Retinal pigment epithelial cell (primary cell): ENCODE results near the gene GLDN.

Experiments
- DNase-seq: peaks from one replicate; pipeline ENCODE4 v3.0.0-alpha.2; 2010; ENCODE audit warnings: low read depth
- H3K4me3 ChIP-seq: 2 replicates; pipeline ENCODE4 v1.5.1; 2011; ENCODE audit warnings: mild to moderate bottlenecking, low read length, control low read depth, moderate library complexity
- TF ChIP-seq, protein P1 (sequence below): conservative IDR thresholded peaks from 2 replicates; pipeline ENCODE4 v1.5.1; 2011; ENCODE audit warnings: low read depth, low read length, control low read depth, inconsistent platforms

GLDN gene

DNA sequence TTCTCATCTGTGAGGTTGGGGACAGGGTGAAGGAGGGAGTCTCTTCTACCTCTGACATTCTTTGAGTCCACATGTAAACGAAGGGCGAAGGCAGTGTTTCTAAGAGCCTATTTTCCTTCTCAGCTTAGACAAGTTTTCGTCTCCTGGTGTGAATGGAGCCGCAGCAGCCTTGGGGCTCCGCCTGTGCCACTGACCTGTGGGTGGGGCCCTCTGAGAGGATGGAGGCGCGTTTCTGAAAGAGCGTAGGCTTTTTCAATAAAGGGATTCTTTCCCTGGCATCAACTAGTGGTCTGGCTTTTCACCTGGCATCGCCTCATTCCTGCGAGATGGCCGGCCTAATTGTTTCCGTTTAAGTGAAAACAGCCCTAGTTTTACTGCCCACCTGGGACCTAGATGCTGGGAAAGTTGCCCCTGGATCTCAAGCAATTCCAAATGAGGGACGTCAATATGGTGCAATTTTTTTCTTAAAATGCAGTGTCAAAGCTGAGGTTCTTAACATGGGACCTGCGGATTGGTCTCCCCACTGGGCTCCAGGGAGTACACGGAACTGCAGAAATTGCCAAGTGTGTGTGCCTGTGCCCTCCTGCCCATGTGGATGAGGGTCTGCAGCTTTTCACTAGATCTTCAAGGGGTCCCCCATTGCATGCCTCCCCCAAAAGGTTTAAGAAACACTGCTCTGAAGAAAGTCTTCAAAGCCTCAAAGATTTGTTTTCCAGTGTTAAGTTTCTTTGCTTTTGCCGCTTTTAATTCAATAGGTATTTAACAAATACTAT is 958 bp downstream of the GLDN start:
- H3K4me3 ChIP-seq = peak overlapping the region; percentile 17
- no peak for DNase-seq
- TF ChIP-seq, protein P1, sequence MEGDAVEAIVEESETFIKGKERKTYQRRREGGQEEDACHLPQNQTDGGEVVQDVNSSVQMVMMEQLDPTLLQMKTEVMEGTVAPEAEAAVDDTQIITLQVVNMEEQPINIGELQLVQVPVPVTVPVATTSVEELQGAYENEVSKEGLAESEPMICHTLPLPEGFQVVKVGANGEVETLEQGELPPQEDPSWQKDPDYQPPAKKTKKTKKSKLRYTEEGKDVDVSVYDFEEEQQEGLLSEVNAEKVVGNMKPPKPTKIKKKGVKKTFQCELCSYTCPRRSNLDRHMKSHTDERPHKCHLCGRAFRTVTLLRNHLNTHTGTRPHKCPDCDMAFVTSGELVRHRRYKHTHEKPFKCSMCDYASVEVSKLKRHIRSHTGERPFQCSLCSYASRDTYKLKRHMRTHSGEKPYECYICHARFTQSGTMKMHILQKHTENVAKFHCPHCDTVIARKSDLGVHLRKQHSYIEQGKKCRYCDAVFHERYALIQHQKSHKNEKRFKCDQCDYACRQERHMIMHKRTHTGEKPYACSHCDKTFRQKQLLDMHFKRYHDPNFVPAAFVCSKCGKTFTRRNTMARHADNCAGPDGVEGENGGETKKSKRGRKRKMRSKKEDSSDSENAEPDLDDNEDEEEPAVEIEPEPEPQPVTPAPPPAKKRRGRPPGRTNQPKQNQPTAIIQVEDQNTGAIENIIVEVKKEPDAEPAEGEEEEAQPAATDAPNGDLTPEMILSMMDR = no peak

DNA sequence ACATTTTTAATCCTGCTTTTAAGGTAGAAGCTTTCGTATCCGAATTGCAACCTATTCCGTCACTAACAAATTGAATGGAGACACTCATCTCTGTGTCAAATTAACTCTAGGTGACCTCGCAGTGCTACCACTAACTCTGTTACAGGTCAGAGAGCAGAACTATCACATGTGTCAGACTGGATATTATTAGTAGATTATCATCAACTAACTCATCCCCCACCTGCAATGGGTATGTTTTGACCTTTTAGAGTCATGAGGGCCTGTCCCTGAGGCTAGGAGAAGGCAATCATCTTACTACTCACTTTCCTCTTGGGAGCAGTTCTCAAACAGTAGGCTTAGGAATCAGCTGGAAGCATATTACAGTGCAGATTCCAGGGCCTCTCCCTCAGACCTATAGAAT is 2.0 kb downstream of the GLDN start:
- TF ChIP-seq, protein P1 = no peak
- no peak for DNase-seq
- H3K4me3 ChIP-seq = no peak overlapping the region

DNA sequence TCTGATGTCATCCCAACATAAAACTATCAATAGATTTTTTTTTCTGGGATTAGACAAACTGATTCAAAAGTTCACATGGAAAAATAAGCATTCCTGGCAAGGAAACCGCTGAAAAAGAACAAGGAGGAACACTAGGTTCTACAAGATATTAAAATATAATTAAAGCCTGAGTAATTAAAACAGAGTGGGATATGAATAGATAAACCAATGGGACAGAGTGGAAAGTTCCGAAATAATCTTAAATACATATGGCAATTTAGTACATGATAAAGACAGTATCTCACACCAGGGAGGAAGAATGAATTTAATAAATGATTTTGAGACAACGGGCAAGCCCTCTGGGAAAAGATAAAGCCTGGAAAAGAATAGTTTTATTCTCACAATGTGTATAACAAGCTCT is 4.7 kb downstream of the GLDN start:
- DNase-seq = no peak
- no peak overlapping the region for H3K4me3 ChIP-seq
- TF ChIP-seq, protein P1 = no peak

DNA sequence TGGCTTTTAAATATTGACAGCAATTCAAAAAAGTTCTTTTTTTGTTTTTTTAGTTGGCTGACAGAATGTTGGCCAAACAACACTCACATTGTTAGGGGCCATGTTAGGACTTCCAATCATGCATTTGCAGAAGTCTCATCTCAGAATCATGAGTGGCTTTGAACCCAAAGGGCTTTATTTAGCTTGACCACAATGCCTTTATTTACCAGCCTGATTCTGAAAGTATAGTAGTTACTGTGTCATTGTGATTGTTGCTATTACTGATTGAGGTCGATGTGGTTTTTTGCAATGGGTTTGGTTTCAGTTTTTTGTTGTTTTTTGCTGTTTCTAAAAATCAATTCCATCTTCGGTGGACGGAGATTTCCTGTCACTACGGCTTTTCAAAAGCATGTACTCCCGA is 7.2 kb downstream of the GLDN start:
- no peak for DNase-seq
- TF ChIP-seq, protein P1 = no peak
- no peak overlapping the region for H3K4me3 ChIP-seq

DNA sequence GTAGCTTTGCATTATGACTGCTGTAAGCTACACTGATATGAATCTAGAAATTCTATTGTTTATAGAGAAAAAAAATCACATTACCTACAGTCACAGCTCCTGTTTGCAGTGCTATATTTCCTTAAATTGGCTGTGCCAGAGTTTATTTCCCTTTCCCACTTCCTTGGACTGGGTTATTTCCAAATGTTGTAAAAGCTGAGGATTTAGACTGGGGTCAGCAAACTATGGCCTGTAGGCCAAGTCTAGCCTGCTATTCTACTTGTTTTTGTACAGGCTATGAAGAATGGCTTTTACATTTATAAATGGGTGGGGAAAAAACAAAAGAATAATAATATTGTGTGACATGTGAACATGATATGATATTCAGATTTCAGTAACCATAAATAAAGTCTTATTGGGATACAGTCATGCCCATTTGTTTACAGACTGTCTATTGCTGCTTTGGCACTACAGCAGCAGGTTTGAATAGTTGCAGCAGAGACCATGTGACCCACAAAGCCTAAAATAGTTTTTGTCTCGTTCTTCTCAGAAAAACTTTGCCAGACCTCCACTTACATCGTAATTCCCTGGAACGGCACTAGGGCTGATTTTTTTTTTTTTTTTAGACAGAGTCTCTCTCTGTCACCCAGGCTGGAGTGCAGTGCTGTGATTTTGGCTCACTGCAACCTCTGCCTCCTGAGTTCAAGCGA is 7.8 kb downstream of the GLDN start:
- H3K4me3 ChIP-seq = no peak overlapping the region
- TF ChIP-seq, protein P1 = no peak
- no peak for DNase-seq

DNA sequence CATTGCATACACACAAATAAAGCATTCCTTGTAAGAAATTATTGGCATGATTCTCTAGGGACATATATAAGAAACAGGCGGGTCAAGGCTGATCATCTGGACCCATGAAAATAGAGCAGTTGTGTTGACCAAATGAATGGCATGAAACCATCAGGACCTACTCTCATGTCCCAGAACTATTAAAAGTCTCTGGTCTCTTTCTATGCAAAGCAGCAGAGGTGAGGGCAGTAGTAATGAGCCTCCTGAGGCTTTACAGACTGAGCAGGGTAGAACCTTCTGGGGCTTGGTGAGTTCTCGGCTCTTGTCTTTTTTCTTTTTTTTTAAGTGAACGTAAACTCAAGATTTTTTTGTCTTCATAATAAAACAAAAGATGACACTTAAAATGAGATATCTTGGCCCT is 9.3 kb downstream of the GLDN start:
- no peak overlapping the region for H3K4me3 ChIP-seq
- no peak for DNase-seq
- TF ChIP-seq, protein P1 = no peak

DNA sequence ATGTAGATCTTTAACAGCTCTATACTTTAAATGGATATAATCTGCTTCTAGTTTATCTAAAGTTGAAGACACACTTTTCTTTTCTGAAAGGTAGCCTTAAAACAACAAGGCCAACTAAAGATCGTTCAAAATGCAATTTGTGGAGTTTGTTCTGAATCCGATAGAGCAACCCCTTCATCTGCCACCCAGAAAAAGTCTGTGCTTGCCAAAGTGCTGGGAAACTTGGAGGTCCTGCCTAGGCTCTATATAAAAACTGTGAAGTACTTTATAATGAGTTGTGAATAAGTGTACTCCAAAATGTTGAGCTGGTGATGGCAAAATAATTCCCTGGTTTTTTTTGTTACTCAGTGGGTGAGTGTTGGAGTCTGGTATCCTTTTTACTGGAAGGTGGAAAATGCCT is 12.5 kb downstream of the GLDN start:
- TF ChIP-seq, protein P1 = no peak
- no peak overlapping the region for H3K4me3 ChIP-seq
- no peak for DNase-seq
